Smooth muscle cell (in vitro differentiated cells): Measurements from ENCODE around the gene SH2D3A. TPM values are rescaled to one million over a fixed set of nuclear protein-coding genes. Genes with fewer than 3 reads are reported as not detected.

Source experiments
- DNase-seq: peaks from one replicate; lab custom pipeline; 2025; ENCODE audit not compliant: unreplicated experiment; lab: John Stamatoyannopoulos, UW
- H2AFZ ChIP-seq: fragments of 200-600 bp; sonication (generic); 2 replicates; pipeline ENCODE4 v1.6.0; 2016; ENCODE audit warnings: antibody characterized with exemption, low read depth, mild to moderate bottlenecking
- H3F3A ChIP-seq: fragments of 200-600 bp; sonication (generic); 2 replicates; pipeline ENCODE4 v1.6.0; 2017; ENCODE audit warnings: antibody characterized with exemption, low read depth
- H3K27ac ChIP-seq: fragments of 200-600 bp; sonication (generic); 2 replicates; pipeline ENCODE4 v1.5.1; 2016; ENCODE audit warnings: low read depth, mild to moderate bottlenecking
- H3K27me3 ChIP-seq: fragments of 200-600 bp; sonication (generic); 2 replicates; pipeline ENCODE4 v1.6.1; 2016; ENCODE audit warnings: low read depth, mild to moderate bottlenecking
- H3K36me3 ChIP-seq: fragments of 200-600 bp; sonication (generic); 2 replicates; pipeline ENCODE4 v1.5.1; 2016; ENCODE audit warnings: low read depth
- H3K4me1 ChIP-seq: fragments of 200-600 bp; sonication (generic); 2 replicates; pipeline ENCODE4 v1.5.1; 2016; ENCODE audit warnings: low read depth
- H3K4me2 ChIP-seq: fragments of 200-600 bp; sonication (generic); 2 replicates; pipeline ENCODE4 v1.6.0; 2016; ENCODE audit warnings: mild to moderate bottlenecking
- H3K4me3 ChIP-seq: fragments of 200-600 bp; sonication (generic); 2 replicates; pipeline ENCODE4 v1.5.1; 2016; ENCODE audit warnings: mild to moderate bottlenecking
- H3K79me2 ChIP-seq: fragments of 200-600 bp; sonication (generic); 2 replicates; pipeline ENCODE4 v1.6.0; 2016; ENCODE audit warnings: low read depth, mild to moderate bottlenecking
- H3K9ac ChIP-seq: fragments of 200-600 bp; sonication (generic); 2 replicates; pipeline ENCODE4 v1.6.0; 2016; ENCODE audit warnings: low read depth
- H3K9me3 ChIP-seq: fragments of 200-600 bp; sonication (generic); replicated peaks from 2 replicates; pipeline ENCODE4 v1.5.1; 2016; ENCODE audit warnings: low read depth
- H4K20me1 ChIP-seq: fragments of 200-600 bp; sonication (generic); 2 replicates; pipeline ENCODE4 v1.6.0; 2016; ENCODE audit warnings: low read depth
- WGBS: methylation state at CpG from one replicate; pipeline ENCODE4 v1.1.7; 2016; ENCODE audit warnings: low lambda C conversion rate; 5-methylcytosine and 5-hydroxymethylcytosine counted together
- microRNA-seq: library from miRNA; unstranded; fragments of <30 nt; microRNA quantifications from one replicate; pipeline ENCODE4, GENCODE V29; 2016; ENCODE audit warnings: borderline number of aligned reads
- polyA plus RNA-seq: library from polyadenylated mRNA; unstranded; fragments of >200 nt; fragmentation: Nextera tagmentation; extraction: Ambion mirVana; gene quantifications from 2 replicates; pipeline ENCODE4 v1.2.1, GENCODE V29; 2016
- total RNA-seq: library from RNA; depleted of rRNA; stranded (reverse); fragments of >200 nt; gene quantifications from 2 replicates; pipeline ENCODE4 v1.2.3, GENCODE V29; 2014
- TF ChIP-seq, protein P1 (sequence below): fragments of 200-600 bp; sonication (generic); IDR thresholded peaks from 2 replicates; pipeline ENCODE4 v1.5.1; 2017; ENCODE audit warnings: borderline replicate concordance, mild to moderate bottlenecking, antibody characterized with exemption; ENCODE audit not compliant: insufficient read depth, poor library complexity, severe bottlenecking

The SH2D3A gene
- total and polyA plus RNA-seq, 2 experiments from 2014 or later, result 6.2 to 9.3 TPM

- H3K27me3 ChIP-seq, result peaks cover 26% of the 10 kb centered on the region
- H2AFZ ChIP-seq, result no peak overlapping the region
- no peak overlapping the region for H3K4me3 ChIP-seq
- TF ChIP-seq, protein P1, sequence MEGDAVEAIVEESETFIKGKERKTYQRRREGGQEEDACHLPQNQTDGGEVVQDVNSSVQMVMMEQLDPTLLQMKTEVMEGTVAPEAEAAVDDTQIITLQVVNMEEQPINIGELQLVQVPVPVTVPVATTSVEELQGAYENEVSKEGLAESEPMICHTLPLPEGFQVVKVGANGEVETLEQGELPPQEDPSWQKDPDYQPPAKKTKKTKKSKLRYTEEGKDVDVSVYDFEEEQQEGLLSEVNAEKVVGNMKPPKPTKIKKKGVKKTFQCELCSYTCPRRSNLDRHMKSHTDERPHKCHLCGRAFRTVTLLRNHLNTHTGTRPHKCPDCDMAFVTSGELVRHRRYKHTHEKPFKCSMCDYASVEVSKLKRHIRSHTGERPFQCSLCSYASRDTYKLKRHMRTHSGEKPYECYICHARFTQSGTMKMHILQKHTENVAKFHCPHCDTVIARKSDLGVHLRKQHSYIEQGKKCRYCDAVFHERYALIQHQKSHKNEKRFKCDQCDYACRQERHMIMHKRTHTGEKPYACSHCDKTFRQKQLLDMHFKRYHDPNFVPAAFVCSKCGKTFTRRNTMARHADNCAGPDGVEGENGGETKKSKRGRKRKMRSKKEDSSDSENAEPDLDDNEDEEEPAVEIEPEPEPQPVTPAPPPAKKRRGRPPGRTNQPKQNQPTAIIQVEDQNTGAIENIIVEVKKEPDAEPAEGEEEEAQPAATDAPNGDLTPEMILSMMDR, result no peak
- H3F3A ChIP-seq, result no peaks in the 10 kb centered on the region
- no peak overlapping the region for H3K27ac ChIP-seq
- H3K9ac ChIP-seq, result no peak overlapping the region
- no peaks in the 10 kb centered on the region for H3K79me2 ChIP-seq
- WGBS, result 82% methylated on average over 11 of the region's 11 CpGs
- no peak for DNase-seq
- no peaks in the 10 kb centered on the region for H3K4me1 ChIP-seq
- H3K4me2 ChIP-seq, result no peak overlapping the region
- no peaks in the 10 kb centered on the region for H3K9me3 ChIP-seq
- H4K20me1 ChIP-seq, result no peaks in the 10 kb centered on the region
- H3K36me3 ChIP-seq, result no peaks in the 10 kb centered on the region
These were observed 61.2 kb downstream of the SH2D3A start for GRCh38 chr19:6705931-6706632.

Small RNAs within 50 kb of the gene (microRNA-seq; reads per million reads assigned to microRNA genes)
- gene MIR6791, result not detected

Other genes starting within 250 kb of the SH2D3A start
- gene TNFSF9, start 236.4 kb downstream of the SH2D3A start, total RNA-seq, result 1.3 and 3.4 TPM in 2 replicates
- gene TNFSF9, start 236.4 kb downstream of the SH2D3A start, polyA plus RNA-seq, result 4.6 and 7.3 TPM in 2 replicates
- 0.54 TPM in 1 of 2 replicates, not detected in the other for gene CD70, start 176.3 kb downstream of the SH2D3A start, total RNA-seq
- not detected in 2 replicates for gene CD70, start 176.3 kb downstream of the SH2D3A start, polyA plus RNA-seq
- not detected in 2 replicates for gene TNFSF14, start 97.3 kb downstream of the SH2D3A start, total RNA-seq
- not detected in 2 replicates for gene TNFSF14, start 97.3 kb downstream of the SH2D3A start, polyA plus RNA-seq
- 10.0 and 25.1 TPM in 2 replicates for gene C3, start 46.8 kb downstream of the SH2D3A start, total RNA-seq
- gene C3, start 46.8 kb downstream of the SH2D3A start, polyA plus RNA-seq, result 6.4 and 8.8 TPM in 2 replicates
- 34.4 and 51.3 TPM in 2 replicates for gene GPR108, start 29.9 kb downstream of the SH2D3A start, total RNA-seq
- 62.1 and 75.1 TPM in 2 replicates for gene GPR108, start 29.9 kb downstream of the SH2D3A start, polyA plus RNA-seq
- 55.0 and 57.8 TPM in 2 replicates for gene TRIP10, start 27.8 kb downstream of the SH2D3A start, total RNA-seq
- gene TRIP10, start 27.8 kb downstream of the SH2D3A start, polyA plus RNA-seq, result 67.8 and 89.8 TPM in 2 replicates
- not detected in 2 replicates for gene VAV1, start 5.3 kb upstream of the SH2D3A start, total RNA-seq
- not detected in 2 replicates for gene VAV1, start 5.3 kb upstream of the SH2D3A start, polyA plus RNA-seq
- not detected in 2 replicates for gene ADGRE1, start 120.1 kb upstream of the SH2D3A start, total RNA-seq
- gene ADGRE1, start 120.1 kb upstream of the SH2D3A start, polyA plus RNA-seq, result not detected in 2 replicates